GM12874 (cell line): Measurements from ENCODE around the gene APAF1.

Experiments
- TF ChIP-seq, protein P1 (sequence below): IDR thresholded peaks from 2 replicates; pipeline ENCODE4 v1.5.1; 2011; ENCODE audit warnings: low read depth, mild to moderate bottlenecking, control low read depth, low read length, moderate library complexity; ENCODE audit not compliant: insufficient read depth

APAF1 gene

DNA sequence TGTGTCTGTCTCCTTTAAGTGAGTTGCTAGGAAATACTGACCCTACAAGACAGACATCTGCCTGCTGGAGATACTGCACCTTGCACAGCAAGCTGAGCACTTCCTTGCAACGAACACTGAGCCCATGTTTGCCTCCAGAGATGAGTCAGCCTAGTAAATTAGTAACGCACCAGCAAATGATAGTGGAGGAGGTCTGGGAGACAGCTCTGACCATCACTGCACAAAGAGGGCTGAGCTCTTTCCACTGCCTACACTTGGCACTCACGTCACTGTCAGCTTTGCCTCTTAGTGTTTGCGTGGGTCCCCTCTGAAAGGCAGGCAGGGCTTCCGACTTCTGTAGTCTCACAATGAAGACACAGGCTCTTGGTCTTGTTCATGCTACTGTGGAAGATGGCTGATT, 109.0 kb downstream of the APAF1 start:
- TF ChIP-seq, protein P1, sequence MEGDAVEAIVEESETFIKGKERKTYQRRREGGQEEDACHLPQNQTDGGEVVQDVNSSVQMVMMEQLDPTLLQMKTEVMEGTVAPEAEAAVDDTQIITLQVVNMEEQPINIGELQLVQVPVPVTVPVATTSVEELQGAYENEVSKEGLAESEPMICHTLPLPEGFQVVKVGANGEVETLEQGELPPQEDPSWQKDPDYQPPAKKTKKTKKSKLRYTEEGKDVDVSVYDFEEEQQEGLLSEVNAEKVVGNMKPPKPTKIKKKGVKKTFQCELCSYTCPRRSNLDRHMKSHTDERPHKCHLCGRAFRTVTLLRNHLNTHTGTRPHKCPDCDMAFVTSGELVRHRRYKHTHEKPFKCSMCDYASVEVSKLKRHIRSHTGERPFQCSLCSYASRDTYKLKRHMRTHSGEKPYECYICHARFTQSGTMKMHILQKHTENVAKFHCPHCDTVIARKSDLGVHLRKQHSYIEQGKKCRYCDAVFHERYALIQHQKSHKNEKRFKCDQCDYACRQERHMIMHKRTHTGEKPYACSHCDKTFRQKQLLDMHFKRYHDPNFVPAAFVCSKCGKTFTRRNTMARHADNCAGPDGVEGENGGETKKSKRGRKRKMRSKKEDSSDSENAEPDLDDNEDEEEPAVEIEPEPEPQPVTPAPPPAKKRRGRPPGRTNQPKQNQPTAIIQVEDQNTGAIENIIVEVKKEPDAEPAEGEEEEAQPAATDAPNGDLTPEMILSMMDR, result no peak

DNA sequence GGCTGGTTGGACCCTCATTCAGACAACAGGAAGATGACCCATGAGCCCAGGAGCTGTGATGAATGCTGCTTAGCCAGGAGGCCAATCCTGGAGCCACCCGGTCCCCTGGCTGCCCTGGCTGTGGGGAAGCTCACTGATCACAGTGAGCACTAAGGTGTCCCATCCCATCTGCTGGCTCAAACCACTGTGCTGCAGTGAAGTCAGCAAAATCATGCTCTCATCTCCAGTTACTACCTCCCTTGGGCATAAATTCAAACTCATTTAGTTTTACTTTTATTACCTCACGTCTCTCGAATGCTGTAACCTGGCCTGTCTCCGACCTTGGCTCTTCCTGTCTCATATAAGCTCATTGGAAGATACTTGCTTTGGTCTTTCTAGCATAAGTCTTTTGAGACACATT, 112.4 kb downstream of the APAF1 start:
- TF ChIP-seq, protein P1, result no peak

DNA sequence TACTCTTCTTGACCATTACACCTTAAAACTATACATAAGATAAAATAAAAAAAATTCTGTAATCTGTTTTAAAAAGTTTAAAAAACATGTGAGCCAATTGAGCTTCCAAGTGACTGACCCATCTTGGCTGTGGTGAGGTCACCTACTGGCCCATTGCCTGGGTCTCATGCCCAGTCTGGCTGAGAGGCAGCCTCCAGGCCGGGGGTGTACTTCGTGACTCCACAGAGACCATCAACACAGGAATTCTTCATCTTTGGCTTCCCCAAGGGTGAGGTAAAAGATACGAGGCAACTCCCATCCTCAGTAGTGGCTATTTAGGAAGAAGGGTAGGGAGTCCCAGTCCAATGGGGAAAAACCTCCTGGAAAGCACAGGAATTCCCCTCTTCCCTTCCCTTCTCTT, 113.2 kb downstream of the APAF1 start:
- TF ChIP-seq, protein P1, result no peak

DNA sequence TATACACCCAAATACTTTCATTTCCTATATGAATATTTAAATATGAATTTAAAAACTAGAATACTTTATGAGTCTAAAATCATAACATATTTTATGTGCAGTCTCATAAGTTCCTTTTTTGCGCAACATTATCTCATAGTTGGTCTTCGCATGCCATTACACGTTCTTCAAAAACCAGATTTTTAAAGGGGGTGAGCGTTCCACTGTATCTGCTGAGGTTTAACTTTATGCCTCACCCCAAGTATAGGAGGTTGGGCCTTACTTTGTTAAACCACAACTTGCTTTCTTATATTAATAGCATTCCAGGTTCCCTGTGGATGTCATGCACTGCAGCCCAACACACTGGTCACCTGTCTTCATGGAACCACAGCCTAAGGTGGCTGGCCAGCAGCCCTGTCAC, 118.6 kb downstream of the APAF1 start:
- TF ChIP-seq, protein P1, result no peak

DNA sequence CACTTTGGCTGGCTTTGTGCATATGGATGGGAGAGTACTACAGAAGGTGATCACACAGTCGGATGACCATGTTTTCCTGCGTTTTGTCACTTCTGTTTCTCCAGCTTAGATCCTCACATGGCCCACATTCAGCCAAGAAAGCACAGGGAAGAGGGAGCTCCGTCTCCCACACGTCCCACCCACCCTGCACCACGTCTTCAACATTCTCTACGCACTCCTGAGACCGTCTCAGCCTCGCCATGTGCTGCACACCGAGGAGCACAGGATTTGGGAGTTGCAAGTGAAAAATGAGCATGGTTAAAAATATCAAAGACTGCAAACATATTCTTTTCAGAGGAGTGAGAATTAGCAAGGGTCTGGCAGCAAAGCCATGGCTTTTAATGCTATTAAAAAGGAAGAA, 122.2 kb downstream of the APAF1 start:
- TF ChIP-seq, protein P1, result no peak

DNA sequence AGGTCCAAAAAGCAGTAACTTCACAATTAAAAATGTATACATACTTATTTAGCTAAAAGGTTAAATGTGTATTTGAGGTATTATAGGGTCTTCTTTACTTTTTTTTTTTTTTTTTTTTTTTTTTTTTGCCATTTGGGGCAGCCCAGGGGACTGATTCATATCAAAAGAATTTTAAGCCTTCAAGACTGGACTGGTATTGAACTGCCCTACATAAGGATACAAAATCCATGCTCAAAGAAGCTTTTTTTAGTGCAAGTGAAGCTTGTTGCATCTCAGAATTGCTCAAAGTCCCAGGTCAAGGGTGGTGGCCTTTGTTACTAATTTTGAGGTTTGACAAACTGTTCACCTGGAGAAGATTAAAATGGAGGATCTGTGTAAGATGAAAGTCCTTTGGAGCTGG, 124.0 kb downstream of the APAF1 start:
- TF ChIP-seq, protein P1, result no peak

DNA sequence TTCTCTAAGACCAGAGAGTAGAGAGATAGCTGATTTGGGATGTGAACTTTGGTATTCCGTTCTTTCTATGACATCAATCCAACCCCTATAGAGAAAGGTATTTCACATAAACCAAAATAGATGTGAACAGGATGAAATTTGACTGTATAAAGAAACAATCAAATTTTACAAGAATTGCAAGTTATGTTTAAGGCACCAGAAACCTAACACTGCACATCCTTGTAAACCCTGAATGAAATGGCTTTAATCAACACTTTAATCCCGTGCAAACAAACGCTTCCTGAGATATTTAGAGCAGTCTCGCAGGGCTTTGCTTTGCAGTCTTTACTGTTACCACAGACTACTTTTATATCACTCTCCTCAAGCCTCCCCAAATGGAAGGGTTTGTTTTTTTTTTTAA, 125.1 kb downstream of the APAF1 start:
- TF ChIP-seq, protein P1, result no peak
